Endothelial cell of umbilical vein (primary cell): Measurements from ENCODE around the gene ACYP2. TPM values are rescaled to one million over a fixed set of nuclear protein-coding genes. Genes with fewer than 3 reads are reported as not detected.
A peak's percentile ranks its signal among the peaks of the same experiment; 100 is the strongest.

Source experiments
- BruUV-seq: library from RNA; stranded (reverse); fragments of 400-500 nt; replicated peaks from 2 replicates; lab custom pipeline; 2021; lab: Mats Ljungman, UMichigan
- CTCF ChIA-PET: fragments of 300-600, 350-600 bp; sonication (Branson Sonifier 250); formaldehyde crosslinking; loops from one replicate; lab custom pipeline; 2021; ENCODE audit warnings: antibody characterized with exemption, inconsistent platforms; lab: Charles Lee
- POLR2A ChIA-PET: fragments of 300-600, 350-600 bp; sonication (Branson Sonifier 250); formaldehyde crosslinking; loops from one replicate; lab custom pipeline; 2021; ENCODE audit warnings: antibody characterized with exemption, inconsistent platforms; lab: Charles Lee
- DNase-seq: peaks from one replicate; pipeline ENCODE4 v3.0.0-alpha.2; 2011; ENCODE audit warnings: low read depth, low spot score
- FAIRE-seq: peaks from 2 replicates; lab custom pipeline; 2011; peaks lifted over from hg19 to GRCh38; lab: Jason Lieb, UNC
- H2AFZ ChIP-seq: 2 replicates; pipeline ENCODE4 v1.6.0; 2012; ENCODE audit warnings: low read depth, low read length, control low read depth, inconsistent platforms
- H3K27ac ChIP-seq: 2 replicates; pipeline ENCODE4 v1.5.1; 2011; ENCODE audit warnings: low read depth, mild to moderate bottlenecking, control low read depth, low read length, moderate library complexity; ENCODE audit not compliant: insufficient read depth
- H3K27me3 ChIP-seq, 2 experiments: 2 replicates each; pipeline versions ENCODE4 v1.6.0 to v1.6.1; 2011; ENCODE audit warnings: low read length in 2 of 2, mixed read lengths in 1 of 2; ENCODE audit not compliant: control insufficient read depth in 2 of 2, insufficient read depth in 2 of 2
- H3K36me3 ChIP-seq, 2 experiments: 2 replicates in 1 of 2; 3 replicates in 1 of 2; pipeline ENCODE4 v1.5.1; 2011; ENCODE audit warnings: low read length in 2 of 2, mild to moderate bottlenecking in 1 of 2, moderate library complexity in 1 of 2; ENCODE audit not compliant: control insufficient read depth in 2 of 2, insufficient read depth in 2 of 2; ENCODE audit errors: extremely low read depth in 1 of 2
- H3K4me1 ChIP-seq: 3 replicates; pipeline ENCODE4 v1.5.1; 2011; ENCODE audit warnings: mild to moderate bottlenecking, low read length; ENCODE audit not compliant: control insufficient read depth, insufficient read depth; ENCODE audit errors: extremely low read depth
- H3K4me2 ChIP-seq: 2 replicates; pipeline ENCODE4 v1.6.1; 2011; ENCODE audit warnings: low read length, control low read depth, mixed read lengths; ENCODE audit not compliant: insufficient read depth
- H3K4me3 ChIP-seq, 3 experiments: fragments of 200-600 bp in 1 of 3; sonication (generic), shearing (Covaris generic) in 1 of 3; replicated peaks in 1 of 3; 2 replicates each; pipeline ENCODE4 v1.5.1; 2011 to 2016; ENCODE audit warnings: control low read depth in 3 of 3, low read length in 3 of 3, mild to moderate bottlenecking in 2 of 3, inconsistent platforms in 1 of 3, low read depth in 1 of 3, moderate library complexity in 1 of 3; ENCODE audit not compliant: insufficient read depth in 1 of 3
- H3K79me2 ChIP-seq: 2 replicates; pipeline ENCODE4 v1.6.0; 2012; ENCODE audit warnings: low read length, inconsistent platforms; ENCODE audit not compliant: control insufficient read depth, insufficient read depth
- H3K9ac ChIP-seq: replicated peaks from 2 replicates; pipeline ENCODE3; 2011; ENCODE audit warnings: low read length, control low read depth; ENCODE audit not compliant: insufficient read depth; ENCODE audit errors: extremely low read depth
- H3K9me1 ChIP-seq: replicated peaks from 3 replicates; pipeline ENCODE4 v1.6.0; 2011; ENCODE audit warnings: mild to moderate bottlenecking, low read length; ENCODE audit not compliant: control insufficient read depth, insufficient read depth; ENCODE audit errors: extremely low read depth
- H3K9me3 ChIP-seq: replicated peaks from 2 replicates; pipeline ENCODE4 v1.5.1; 2012; ENCODE audit warnings: low read length, inconsistent platforms; ENCODE audit not compliant: control insufficient read depth, insufficient read depth
- H4K20me1 ChIP-seq: replicated peaks from 2 replicates; pipeline ENCODE3; 2011; ENCODE audit warnings: mild to moderate bottlenecking, low read length; ENCODE audit not compliant: control insufficient read depth, insufficient read depth; ENCODE audit errors: extremely low read depth
- CTCF ChIP-seq, 2 donors: IDR thresholded peaks; 1 replicate in 1 of 2; 2 replicates in 1 of 2; pipeline ENCODE4 v1.5.1; 2011; ENCODE audit warnings: low read length in 2 of 2, mild to moderate bottlenecking in 2 of 2, moderate library complexity in 2 of 2, control low read depth in 1 of 2, inconsistent platforms in 1 of 2, low read depth in 1 of 2; ENCODE audit not compliant: insufficient read depth in 1 of 2; ENCODE audit errors: extremely low read depth in 1 of 2
- EZH2 ChIP-seq: IDR thresholded peaks from 2 replicates; pipeline ENCODE4 v1.6.1; 2012; ENCODE audit warnings: borderline replicate concordance, low read depth, mild to moderate bottlenecking, moderate library complexity, low read length, inconsistent platforms; ENCODE audit not compliant: severe bottlenecking
- FOS ChIP-seq: IDR thresholded peaks from 2 replicates; pipeline ENCODE4 v1.6.1; 2011; ENCODE audit warnings: mild to moderate bottlenecking, low read length, moderate library complexity, borderline replicate concordance; ENCODE audit not compliant: insufficient read depth
- JUN ChIP-seq: IDR thresholded peaks from 2 replicates; pipeline ENCODE4 v1.6.1; 2011; ENCODE audit warnings: borderline replicate concordance, low read depth; ENCODE audit not compliant: insufficient read length, insufficient read depth
- MAX ChIP-seq: IDR thresholded peaks from 2 replicates; pipeline ENCODE4 v1.6.1; 2011; ENCODE audit not compliant: insufficient read depth, insufficient read length
- MYC ChIP-seq: IDR thresholded peaks from one replicate; pipeline ENCODE4 v1.6.1; 2011; ENCODE audit warnings: mild to moderate bottlenecking, low read depth, low read length
- dilution Hi-C: fragments of 300-500 bp; cut with MboI; formaldehyde crosslinking; loops from one replicate; pipeline ENCODE4 v1.15.0; 2019; ENCODE audit warnings: low sequenced_read_pairs; ENCODE audit not compliant: extremely low pct_ligation_motif_present
- intact Hi-C: fragments of 100-400 bp; cut with micrococcal nuclease; formaldehyde crosslinking; loops from one replicate; pipeline ENCODE4 v1.10.0; 2022
- polyA plus RNA-seq, 4 experiments: library from polyadenylated mRNA; depleted of rRNA in 3 of 4; stranded (reverse) in 3 of 4; unstranded in 1 of 4; fragments of >200 nt; gene quantifications; 2 replicates each; pipeline versions ENCODE4 v1.2.1 to v1.2.3, GENCODE V29; 2011 to 2012; ENCODE audit warnings: missing spikeins in 1 of 4
- total RNA-seq: library from RNA; stranded (reverse); gene quantifications from 2 replicates; pipeline ENCODE4 v1.2.3, GENCODE V29; 2021

The ACYP2 gene
- total and polyA plus RNA-seq, 2 donors (not counting 3 experiments of a cell fraction or from before 2014, with no cell fraction given): 3.9 to 7.9 TPM

GRCh38 chr2:54161660-54162424 lies 46.4 kb downstream of the ACYP2 start:
- BruUV-seq: no TSS peak
- no peaks in the 10 kb centered on the region for H3K27me3 ChIP-seq
- no peaks in the 10 kb centered on the region for H3K4me1 ChIP-seq
- no peaks in the 10 kb centered on the region for H3K36me3 ChIP-seq
- no peak overlapping the region for H3K27ac ChIP-seq
- H3K9me3 ChIP-seq: no peaks in the 10 kb centered on the region
- dilution Hi-C loops (no loop called here), intact Hi-C loops (no loop called here)
- no peak overlapping the region for H3K4me2 ChIP-seq
- no peak overlapping the region for H3K4me3 ChIP-seq
- TF ChIP-seq FOS (no peak), MYC (no peak), EZH2 (no peak), CTCF (IDR thresholded peaks at IDR 0.05; ENCODE audit: extremely low read depth in 1 of 2, insufficient read depth in 1 of 2, low read depth in 1 of 2, low read length in 2 of 2) (no peak)
- ChIA-PET POLR2A (no interaction called here), CTCF (interaction anchor here (0.7 to 3.2 kb wide), 23 partner anchors 9 to 677 kb away, joined by 3 to 30 read pairs (median 4); no protein-coding TSS in a partner anchor)
- no peaks in the 10 kb centered on the region for H4K20me1 ChIP-seq
- H3K79me2 ChIP-seq: no peaks in the 10 kb centered on the region
- peak; percentile 22 for DNase-seq
- no peak for FAIRE-seq
- H2AFZ ChIP-seq: no peak overlapping the region
- H3K9ac ChIP-seq: no peak overlapping the region
- H3K9me1 ChIP-seq: no peaks in the 10 kb centered on the region

- CTCF ChIA-PET: no interaction called here
- no peak for TF ChIP-seq JUN
- no peak for TF ChIP-seq MAX
- POLR2A ChIA-PET: no interaction called here
- no peaks in the 10 kb centered on the region for H3K9me3 ChIP-seq
- FAIRE-seq (no peak), DNase-seq (no peak)
- no peak overlapping the region for H3K27ac ChIP-seq
- H3K27me3 ChIP-seq: no peaks in the 10 kb centered on the region
- H3K9ac ChIP-seq: no peak overlapping the region
- no TSS peak for BruUV-seq
- H3K9me1 ChIP-seq: no peaks in the 10 kb centered on the region
- no peaks in the 10 kb centered on the region for H3K4me1 ChIP-seq
- H3K4me3 ChIP-seq: no peak overlapping the region
- H3K79me2 ChIP-seq: no peaks in the 10 kb centered on the region
- H2AFZ ChIP-seq: no peak overlapping the region
- no peaks in the 10 kb centered on the region for H4K20me1 ChIP-seq
- H3K4me2 ChIP-seq: no peak overlapping the region
- intact Hi-C loops (no loop called here), dilution Hi-C loops (no loop called here)
- no peaks in the 10 kb centered on the region for H3K36me3 ChIP-seq
These were observed 48.7 kb downstream of the ACYP2 start for GRCh38 chr2:54164106-54164505.
